ENCODE data around the gene NAT8L. TPM values are rescaled to one million over a fixed set of nuclear protein-coding genes. Genes with fewer than 3 reads are reported as not detected.

NAT8L gene
- total RNA-seq, 4 donors from 2014 or later = 7.3 to 39.0 (median 14.1) TPM

GRCh38 chr4:2116687-2117400, 57.7 kb downstream of the NAT8L start:
- TF ChIP-seq, protein P1, sequence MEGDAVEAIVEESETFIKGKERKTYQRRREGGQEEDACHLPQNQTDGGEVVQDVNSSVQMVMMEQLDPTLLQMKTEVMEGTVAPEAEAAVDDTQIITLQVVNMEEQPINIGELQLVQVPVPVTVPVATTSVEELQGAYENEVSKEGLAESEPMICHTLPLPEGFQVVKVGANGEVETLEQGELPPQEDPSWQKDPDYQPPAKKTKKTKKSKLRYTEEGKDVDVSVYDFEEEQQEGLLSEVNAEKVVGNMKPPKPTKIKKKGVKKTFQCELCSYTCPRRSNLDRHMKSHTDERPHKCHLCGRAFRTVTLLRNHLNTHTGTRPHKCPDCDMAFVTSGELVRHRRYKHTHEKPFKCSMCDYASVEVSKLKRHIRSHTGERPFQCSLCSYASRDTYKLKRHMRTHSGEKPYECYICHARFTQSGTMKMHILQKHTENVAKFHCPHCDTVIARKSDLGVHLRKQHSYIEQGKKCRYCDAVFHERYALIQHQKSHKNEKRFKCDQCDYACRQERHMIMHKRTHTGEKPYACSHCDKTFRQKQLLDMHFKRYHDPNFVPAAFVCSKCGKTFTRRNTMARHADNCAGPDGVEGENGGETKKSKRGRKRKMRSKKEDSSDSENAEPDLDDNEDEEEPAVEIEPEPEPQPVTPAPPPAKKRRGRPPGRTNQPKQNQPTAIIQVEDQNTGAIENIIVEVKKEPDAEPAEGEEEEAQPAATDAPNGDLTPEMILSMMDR (IDR thresholded peaks at IDR 0.05) = no peak
- DNase-seq (ENCODE audit: low spot score) = no peak
- ATAC-seq (ENCODE audit: low FRiP score) = no peak

Other genes with a start within 250 kb of the NAT8L start
- 100 to 1,000 TPM in 1 of 4 donors, 10 to 100 TPM in 3; 42.2 to 104 (median 52.8) TPM for gene LETM1, start 203.2 kb upstream of the NAT8L start, total RNA-seq
- 10 to 100 TPM; 19.1 to 33.1 (median 28.8) TPM for gene NSD2, start 187.9 kb upstream of the NAT8L start, total RNA-seq
- gene NELFA, start 50.4 kb upstream of the NAT8L start, total RNA-seq = 10 to 100 TPM in 3 of 4 donors, 1 to 10 TPM in 1; 8.2 to 17.7 (median 13.9) TPM
- 10 to 100 TPM in 3 of 4 donors, 1 to 10 TPM in 1; 9.5 to 27.6 (median 10.8) TPM for gene HAUS3, start 182.8 kb downstream of the NAT8L start, total RNA-seq
- 1 to 10 TPM; 4.7 to 7.3 (median 5.1) TPM for gene POLN, start 182.8 kb downstream of the NAT8L start, total RNA-seq
- gene MXD4, start 202.8 kb downstream of the NAT8L start, total RNA-seq = 100 to 1,000 TPM in 1 of 4 donors, 10 to 100 TPM in 3; 33.7 to 118 (median 59.5) TPM